ENCODE measurements around the gene GFPT1. TPM values are rescaled to one million over a fixed set of nuclear protein-coding genes. Genes with fewer than 3 reads are reported as not detected.

Gene GFPT1
- total and polyA plus RNA-seq, 4 donors = 14.7 to 42.6 (median 18.1) TPM

DNA sequence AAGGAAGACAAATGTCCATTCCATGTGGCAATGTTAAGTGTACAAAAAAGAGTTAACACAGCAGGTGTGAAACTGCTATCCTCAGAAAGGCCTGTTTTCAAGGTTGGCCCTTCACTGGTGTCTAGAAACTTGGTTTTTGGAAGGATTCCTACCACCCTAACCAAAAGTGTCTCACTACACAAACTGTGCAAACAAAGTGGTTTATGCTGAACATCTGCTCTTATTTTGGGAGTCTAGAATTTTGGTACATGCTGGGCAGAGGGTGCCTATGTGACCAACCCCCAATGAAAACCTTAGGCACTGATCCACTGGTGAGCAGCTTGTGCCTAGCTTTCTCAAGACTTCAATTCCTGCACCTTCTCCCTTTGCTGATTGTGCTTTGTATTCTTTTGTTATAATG is 14.3 kb downstream of the GFPT1 start:
- H3K4me3 ChIP-seq (ENCODE audit: low read depth in 1 of 3, low read length in 3 of 3) = no peak overlapping the region
- no peak overlapping the region for H3K27ac ChIP-seq (ENCODE audit: low read depth in 1 of 2, low read length in 2 of 2)
- no peaks in the 10 kb centered on the region for H3K9me3 ChIP-seq (ENCODE audit: control insufficient read depth in 4 of 4, low read length in 3 of 4)
- DNase-seq (ENCODE audit: low spot score) = no peak
- TF ChIP-seq FOXA1 (IDR thresholded peaks at IDR 0.05) (no peak), RAD21 (IDR thresholded peaks at IDR 0.05) (no peak), RXRA (IDR thresholded peaks at IDR 0.05) (no peak), JUND (IDR thresholded peaks at IDR 0.05) (no peak)
- TF ChIP-seq, protein P1, sequence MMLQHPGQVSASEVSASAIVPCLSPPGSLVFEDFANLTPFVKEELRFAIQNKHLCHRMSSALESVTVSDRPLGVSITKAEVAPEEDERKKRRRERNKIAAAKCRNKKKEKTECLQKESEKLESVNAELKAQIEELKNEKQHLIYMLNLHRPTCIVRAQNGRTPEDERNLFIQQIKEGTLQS (IDR thresholded peaks at IDR 0.05) = no peak
- no peaks in the 10 kb centered on the region for H3K27me3 ChIP-seq (ENCODE audit: control insufficient read depth in 4 of 4, insufficient read depth in 4 of 4, low read length in 3 of 4)
- H3K4me1 ChIP-seq (ENCODE audit: control insufficient read depth in 4 of 4, insufficient read depth in 4 of 4, low read length in 3 of 4) = peaks cover 4 to 11% (median 7%) of the 10 kb centered on the region in 4 donors
- peaks cover 2 to 37% (median 36%) of the 10 kb centered on the region in 4 donors for H3K36me3 ChIP-seq (ENCODE audit: control insufficient read depth in 4 of 4, insufficient read depth in 3 of 4, low read depth in 1 of 4, low read length in 3 of 4)
- no peak overlapping the region for H3K9ac ChIP-seq (ENCODE audit: low read depth in 1 of 2, low read length in 2 of 2)

DNA sequence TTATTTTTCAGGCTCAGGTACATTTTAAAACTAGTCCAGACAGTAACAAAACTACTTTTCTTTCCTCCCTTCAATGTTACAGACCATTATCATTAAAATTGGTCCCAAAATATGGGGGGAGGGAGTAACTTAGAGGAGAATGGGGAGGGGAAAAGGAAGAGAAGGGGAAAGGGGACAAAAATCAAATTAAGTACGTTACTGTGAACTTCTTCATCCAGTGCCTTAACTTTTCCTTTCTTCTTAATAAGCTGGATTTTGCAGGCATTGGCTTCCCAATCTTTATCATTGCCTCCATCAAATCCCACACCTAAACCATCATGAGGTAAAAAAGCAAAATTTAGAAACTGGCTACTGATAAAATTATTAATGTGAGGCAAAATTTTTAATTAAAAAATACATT is 17.2 kb downstream of the GFPT1 start:
- Histone ChIP-seq H3K27me3 (ENCODE audit: control insufficient read depth in 4 of 4, insufficient read depth in 4 of 4, low read length in 3 of 4) (no peaks in the 10 kb centered on the region), H3K27ac (ENCODE audit: low read depth in 1 of 2, low read length in 2 of 2) (no peak overlapping the region), H3K36me3 (ENCODE audit: control insufficient read depth in 4 of 4, insufficient read depth in 3 of 4, low read depth in 1 of 4, low read length in 3 of 4) (peaks cover 2 to 53% (median 49%) of the 10 kb centered on the region in 4 donors), H3K4me1 (ENCODE audit: control insufficient read depth in 4 of 4, insufficient read depth in 4 of 4, low read length in 3 of 4) (no peaks in the 10 kb centered on the region), H3K4me3 (ENCODE audit: low read depth in 1 of 3, low read length in 3 of 3) (no peak overlapping the region), H3K9me3 (ENCODE audit: control insufficient read depth in 4 of 4, low read length in 3 of 4) (no peaks in the 10 kb centered on the region), H3K9ac (ENCODE audit: low read depth in 1 of 2, low read length in 2 of 2) (no peak overlapping the region)
- WGBS = 96% methylated on average over 1 of the region's 1 CpG
- TF ChIP-seq JUND (IDR thresholded peaks at IDR 0.05) (no peak), FOXA1 (IDR thresholded peaks at IDR 0.05) (no peak), GABPA (IDR thresholded peaks at IDR 0.05 in 1 of 2, conservative IDR thresholded peaks at IDR 0.05 in 1 of 2) (no peak), EGR1 (IDR thresholded peaks at IDR 0.05; ENCODE audit: low read depth in 2 of 2) (no peak)
- no peak for DNase-seq (ENCODE audit: low spot score)

DNA sequence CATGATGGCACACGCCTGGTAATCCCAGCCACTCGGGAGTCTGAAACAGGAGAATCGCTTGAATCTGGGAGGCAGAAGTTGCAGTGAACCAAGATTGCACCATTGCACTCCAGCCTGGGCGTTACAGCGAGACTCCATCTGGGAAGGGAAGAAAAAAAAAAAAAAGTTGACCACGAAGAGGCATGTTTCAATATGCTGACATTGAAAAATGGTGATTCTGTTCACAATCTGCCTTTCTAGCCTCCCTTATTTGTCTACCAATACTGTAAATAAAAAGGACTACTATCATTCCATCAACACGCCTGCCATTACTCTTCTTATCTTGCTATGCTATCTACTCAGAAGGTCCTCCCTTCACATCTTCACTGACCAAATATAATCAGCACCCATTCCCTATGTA is 18.4 kb downstream of the GFPT1 start:
- 96% methylated on average over 7 of the region's 7 CpGs for WGBS
- Histone ChIP-seq H3K9ac (ENCODE audit: low read depth in 1 of 2, low read length in 2 of 2) (no peak overlapping the region), H3K36me3 (ENCODE audit: control insufficient read depth in 4 of 4, insufficient read depth in 3 of 4, low read depth in 1 of 4, low read length in 3 of 4) (peaks cover 5 to 54% (median 51%) of the 10 kb centered on the region in 4 donors), H3K9me3 (ENCODE audit: control insufficient read depth in 4 of 4, low read length in 3 of 4) (no peaks in the 10 kb centered on the region), H3K4me3 (ENCODE audit: low read depth in 1 of 3, low read length in 3 of 3) (no peak overlapping the region), H3K27me3 (ENCODE audit: control insufficient read depth in 4 of 4, insufficient read depth in 4 of 4, low read length in 3 of 4) (no peaks in the 10 kb centered on the region), H3K4me1 (ENCODE audit: control insufficient read depth in 4 of 4, insufficient read depth in 4 of 4, low read length in 3 of 4) (no peaks in the 10 kb centered on the region), H3K27ac (ENCODE audit: low read depth in 1 of 2, low read length in 2 of 2) (no peak overlapping the region)
- TF ChIP-seq FOXA2 (IDR thresholded peaks at IDR 0.05) = no peak
- no peak for TF ChIP-seq TAF1 (conservative IDR thresholded peaks at IDR 0.05)
- TF ChIP-seq, protein P2, sequence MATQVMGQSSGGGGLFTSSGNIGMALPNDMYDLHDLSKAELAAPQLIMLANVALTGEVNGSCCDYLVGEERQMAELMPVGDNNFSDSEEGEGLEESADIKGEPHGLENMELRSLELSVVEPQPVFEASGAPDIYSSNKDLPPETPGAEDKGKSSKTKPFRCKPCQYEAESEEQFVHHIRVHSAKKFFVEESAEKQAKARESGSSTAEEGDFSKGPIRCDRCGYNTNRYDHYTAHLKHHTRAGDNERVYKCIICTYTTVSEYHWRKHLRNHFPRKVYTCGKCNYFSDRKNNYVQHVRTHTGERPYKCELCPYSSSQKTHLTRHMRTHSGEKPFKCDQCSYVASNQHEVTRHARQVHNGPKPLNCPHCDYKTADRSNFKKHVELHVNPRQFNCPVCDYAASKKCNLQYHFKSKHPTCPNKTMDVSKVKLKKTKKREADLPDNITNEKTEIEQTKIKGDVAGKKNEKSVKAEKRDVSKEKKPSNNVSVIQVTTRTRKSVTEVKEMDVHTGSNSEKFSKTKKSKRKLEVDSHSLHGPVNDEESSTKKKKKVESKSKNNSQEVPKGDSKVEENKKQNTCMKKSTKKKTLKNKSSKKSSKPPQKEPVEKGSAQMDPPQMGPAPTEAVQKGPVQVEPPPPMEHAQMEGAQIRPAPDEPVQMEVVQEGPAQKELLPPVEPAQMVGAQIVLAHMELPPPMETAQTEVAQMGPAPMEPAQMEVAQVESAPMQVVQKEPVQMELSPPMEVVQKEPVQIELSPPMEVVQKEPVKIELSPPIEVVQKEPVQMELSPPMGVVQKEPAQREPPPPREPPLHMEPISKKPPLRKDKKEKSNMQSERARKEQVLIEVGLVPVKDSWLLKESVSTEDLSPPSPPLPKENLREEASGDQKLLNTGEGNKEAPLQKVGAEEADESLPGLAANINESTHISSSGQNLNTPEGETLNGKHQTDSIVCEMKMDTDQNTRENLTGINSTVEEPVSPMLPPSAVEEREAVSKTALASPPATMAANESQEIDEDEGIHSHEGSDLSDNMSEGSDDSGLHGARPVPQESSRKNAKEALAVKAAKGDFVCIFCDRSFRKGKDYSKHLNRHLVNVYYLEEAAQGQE (IDR thresholded peaks at IDR 0.05) = no peak
- no peak for TF ChIP-seq SP1 (IDR thresholded peaks at IDR 0.05)
- TF ChIP-seq RXRA (IDR thresholded peaks at IDR 0.05) = no peak
- no peak for TF ChIP-seq EGR1 (IDR thresholded peaks at IDR 0.05; ENCODE audit: low read depth in 2 of 2)
- no peak for TF ChIP-seq RAD21 (IDR thresholded peaks at IDR 0.05)
- TF ChIP-seq YY1 (IDR thresholded peaks at IDR 0.05) = no peak
- no peak for TF ChIP-seq FOXA1 (IDR thresholded peaks at IDR 0.05)
- TF ChIP-seq HNF4G (IDR thresholded peaks at IDR 0.05) = no peak
- TF ChIP-seq GABPA (IDR thresholded peaks at IDR 0.05 in 1 of 2, conservative IDR thresholded peaks at IDR 0.05 in 1 of 2) = no peak
- TF ChIP-seq, protein P1 (IDR thresholded peaks at IDR 0.05) = no peak
- TF ChIP-seq, protein P3, sequence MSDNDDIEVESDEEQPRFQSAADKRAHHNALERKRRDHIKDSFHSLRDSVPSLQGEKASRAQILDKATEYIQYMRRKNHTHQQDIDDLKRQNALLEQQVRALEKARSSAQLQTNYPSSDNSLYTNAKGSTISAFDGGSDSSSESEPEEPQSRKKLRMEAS (IDR thresholded peaks at IDR 0.05) = no peak
- TF ChIP-seq, protein P4, sequence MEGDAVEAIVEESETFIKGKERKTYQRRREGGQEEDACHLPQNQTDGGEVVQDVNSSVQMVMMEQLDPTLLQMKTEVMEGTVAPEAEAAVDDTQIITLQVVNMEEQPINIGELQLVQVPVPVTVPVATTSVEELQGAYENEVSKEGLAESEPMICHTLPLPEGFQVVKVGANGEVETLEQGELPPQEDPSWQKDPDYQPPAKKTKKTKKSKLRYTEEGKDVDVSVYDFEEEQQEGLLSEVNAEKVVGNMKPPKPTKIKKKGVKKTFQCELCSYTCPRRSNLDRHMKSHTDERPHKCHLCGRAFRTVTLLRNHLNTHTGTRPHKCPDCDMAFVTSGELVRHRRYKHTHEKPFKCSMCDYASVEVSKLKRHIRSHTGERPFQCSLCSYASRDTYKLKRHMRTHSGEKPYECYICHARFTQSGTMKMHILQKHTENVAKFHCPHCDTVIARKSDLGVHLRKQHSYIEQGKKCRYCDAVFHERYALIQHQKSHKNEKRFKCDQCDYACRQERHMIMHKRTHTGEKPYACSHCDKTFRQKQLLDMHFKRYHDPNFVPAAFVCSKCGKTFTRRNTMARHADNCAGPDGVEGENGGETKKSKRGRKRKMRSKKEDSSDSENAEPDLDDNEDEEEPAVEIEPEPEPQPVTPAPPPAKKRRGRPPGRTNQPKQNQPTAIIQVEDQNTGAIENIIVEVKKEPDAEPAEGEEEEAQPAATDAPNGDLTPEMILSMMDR (IDR thresholded peaks at IDR 0.05; ENCODE audit: low read depth, low read length, missing input control) = no peak
- TF ChIP-seq, protein P5, sequence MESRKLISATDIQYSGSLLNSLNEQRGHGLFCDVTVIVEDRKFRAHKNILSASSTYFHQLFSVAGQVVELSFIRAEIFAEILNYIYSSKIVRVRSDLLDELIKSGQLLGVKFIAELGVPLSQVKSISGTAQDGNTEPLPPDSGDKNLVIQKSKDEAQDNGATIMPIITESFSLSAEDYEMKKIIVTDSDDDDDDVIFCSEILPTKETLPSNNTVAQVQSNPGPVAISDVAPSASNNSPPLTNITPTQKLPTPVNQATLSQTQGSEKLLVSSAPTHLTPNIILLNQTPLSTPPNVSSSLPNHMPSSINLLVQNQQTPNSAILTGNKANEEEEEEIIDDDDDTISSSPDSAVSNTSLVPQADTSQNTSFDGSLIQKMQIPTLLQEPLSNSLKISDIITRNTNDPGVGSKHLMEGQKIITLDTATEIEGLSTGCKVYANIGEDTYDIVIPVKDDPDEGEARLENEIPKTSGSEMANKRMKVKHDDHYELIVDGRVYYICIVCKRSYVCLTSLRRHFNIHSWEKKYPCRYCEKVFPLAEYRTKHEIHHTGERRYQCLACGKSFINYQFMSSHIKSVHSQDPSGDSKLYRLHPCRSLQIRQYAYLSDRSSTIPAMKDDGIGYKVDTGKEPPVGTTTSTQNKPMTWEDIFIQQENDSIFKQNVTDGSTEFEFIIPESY (IDR thresholded peaks at IDR 0.05) = no peak
- DNase-seq (ENCODE audit: low spot score) = no peak

Data from liver (tissue), 9 donors.